ENCODE measurements around the gene VEPH1. TPM values are rescaled to one million over a fixed set of nuclear protein-coding genes. Genes with fewer than 3 reads are reported as not detected.

Gene VEPH1
- total RNA-seq, 1 experiment from 2014 or later, result 7.7 TPM

DNA sequence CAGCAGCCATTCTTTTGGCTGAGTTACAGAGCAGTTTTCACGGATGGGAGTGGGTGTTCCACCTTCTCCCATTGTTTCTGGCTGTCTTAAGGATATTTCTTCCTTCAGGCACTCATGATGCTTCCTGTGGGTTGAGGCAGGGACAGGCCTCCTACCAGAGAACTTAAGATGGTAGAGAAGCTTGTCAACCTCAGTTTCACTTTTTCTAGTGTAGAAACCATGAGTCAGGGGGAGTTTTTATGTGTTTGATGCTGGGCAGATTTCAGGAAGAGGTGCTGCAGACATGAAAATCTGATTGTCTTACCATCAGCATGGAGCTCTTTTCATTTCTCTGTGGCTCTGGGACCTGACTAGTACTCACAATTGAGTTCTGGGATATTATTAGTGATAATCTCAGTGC, 48.7 kb upstream of the VEPH1 start:
- no CpG with 5 or more reads among the region's 1 CpG for WGBS (ENCODE audit: extremely low coverage, insufficient read length, low lambda C conversion rate)
- Histone ChIP-seq H2BK5ac (ENCODE audit: insufficient read length, low read length) (no peak overlapping the region), H3K23me2 (ENCODE audit: insufficient read length, low read depth, low read length, poor library complexity, severe bottlenecking) (no peaks in the 10 kb centered on the region), H3K27me3 (ENCODE audit: insufficient read depth, low read length) (no peaks in the 10 kb centered on the region), H4K5ac (ENCODE audit: insufficient read length, low read depth, low read length) (no peak overlapping the region), H2AK5ac (ENCODE audit: insufficient read length, low read length) (no peak overlapping the region), H4K91ac (ENCODE audit: insufficient read length, low read depth, low read length) (no peak overlapping the region), H4K20me1 (ENCODE audit: control insufficient read depth, insufficient read depth, insufficient read length) (no peaks in the 10 kb centered on the region), H3K4me2 (ENCODE audit: insufficient read depth, insufficient read length, low read length) (no peak overlapping the region), H3K4me1 (ENCODE audit: insufficient read depth, low read length) (no peaks in the 10 kb centered on the region), H3K14ac (ENCODE audit: insufficient read depth, low read length) (no peak overlapping the region), H3K9ac (ENCODE audit: extremely low read depth, insufficient read length, low read length) (no peak overlapping the region), H2AFZ (ENCODE audit: low read length) (no peak overlapping the region), H3K27ac (ENCODE audit: insufficient read length, low read depth, low read length) (no peak overlapping the region), H2BK15ac (ENCODE audit: low read depth, low read length) (no peak overlapping the region), H3K23ac (ENCODE audit: insufficient read length, low read depth, low read length) (no peak overlapping the region), H3K79me1 (ENCODE audit: insufficient read depth, low read depth, low read length, poor library complexity, severe bottlenecking) (no peaks in the 10 kb centered on the region), H3K79me2 (ENCODE audit: insufficient read depth, low read length) (no peaks in the 10 kb centered on the region), H3K9me3 (ENCODE audit: control insufficient read depth, low read depth, low read length) (no peaks in the 10 kb centered on the region), H3T11ph (ENCODE audit: low read length) (no peak overlapping the region), H2BK12ac (ENCODE audit: insufficient read length, low read depth, low read length) (no peak overlapping the region), H3K18ac (ENCODE audit: insufficient read length, low read depth, low read length) (no peak overlapping the region), H2BK20ac (ENCODE audit: low read depth, low read length, poor library complexity, severe bottlenecking) (no peak overlapping the region), H2BK120ac (ENCODE audit: low read depth, low read length, poor library complexity, severe bottlenecking) (no peak overlapping the region), H3K56ac (ENCODE audit: insufficient read length, low read depth, low read length) (no peak overlapping the region), H3K4ac (ENCODE audit: low read depth, low read length) (no peak overlapping the region), H4K8ac (replicated peaks; ENCODE audit: insufficient read length, low read depth, low read length) (no peak overlapping the region)
- DNase-seq, result no peak
- no peaks in the 10 kb centered on the region; a peak in 1 of 5 replicates for H3K9me3 Mint-ChIP-seq
- no peak overlapping the region for H3K27ac Mint-ChIP-seq
- no peak for TF ChIP-seq CTCF (conservative IDR thresholded peaks at IDR 0.05)
- H3K27me3 Mint-ChIP-seq (ENCODE audit: low read depth), result no peaks in the 10 kb centered on the region
- no peaks in the 10 kb centered on the region; a peak in 1 of 7 replicates for H3K36me3 Mint-ChIP-seq (ENCODE audit: insufficient read depth in 1 of 3, low read depth in 3 of 3)
- H3K4me1 Mint-ChIP-seq, result no peaks in the 10 kb centered on the region
- H3K4me3 Mint-ChIP-seq, result no peak overlapping the region
